Stimulated activated naive B cell treated with anti-CD40 and anti-IgM and Interleukin-4, amounts not matched to agents 10 μg/mL and 1 μg/mL and 100 μg/mL, for 72 hours (primary cell): ENCODE data around the gene CFAP20.
"Not testable (repeated sequence)": the region's sequence is repeated elsewhere in the genome, so short reads cannot be mapped to it uniquely, and the experiment has no call there.

Experiments
- ATAC-seq, 2 donors: fragments of 150-1000 bp; cut with Tn5 transposase; replicated peaks; 2 replicates each; pipeline ENCODE4 v1.10.0; 2021; ENCODE audit warnings: moderate library complexity in 1 of 2
- DNase-seq: peaks from one replicate; pipeline ENCODE4 v3.0.0; 2021
- H3K27ac Mint-ChIP-seq: one replicate; pipeline ENCODE4 v1.8.0; 2022; ENCODE audit warnings: mild to moderate bottlenecking, mixed read lengths
- H3K27me3 Mint-ChIP-seq, 2 donors: one replicate each; pipeline ENCODE4 v1.8.0; 2022; ENCODE audit warnings: mixed read lengths in 2 of 2
- H3K36me3 Mint-ChIP-seq, 2 donors: one replicate each; pipeline ENCODE4 v1.8.0; 2022; ENCODE audit warnings: mixed read lengths in 2 of 2, mild to moderate bottlenecking in 1 of 2
- H3K4me1 Mint-ChIP-seq, 2 donors: one replicate each; pipeline ENCODE4 v1.8.0; 2022; ENCODE audit warnings: mixed read lengths in 2 of 2, mild to moderate bottlenecking in 1 of 2
- H3K4me3 Mint-ChIP-seq, 2 donors: one replicate each; pipeline ENCODE4 v1.8.0; 2022; ENCODE audit warnings: mild to moderate bottlenecking in 2 of 2, mixed read lengths in 2 of 2, moderate library complexity in 1 of 2
- H3K9me3 Mint-ChIP-seq, 2 donors: one replicate each; pipeline ENCODE4 v1.8.0; 2022; ENCODE audit warnings: mixed read lengths in 2 of 2, mild to moderate bottlenecking in 1 of 2

The CFAP20 gene

GRCh38 chr16:58080657-58081056 is 48.5 kb downstream of the CFAP20 start:
- peaks cover 8 to 12% of the 10 kb centered on the region in 2 donors for H3K27me3 Mint-ChIP-seq
- H3K4me1 Mint-ChIP-seq, H3K27ac Mint-ChIP-seq, H3K36me3 Mint-ChIP-seq, H3K4me3 Mint-ChIP-seq, H3K9me3 Mint-ChIP-seq, ATAC-seq, DNase-seq: not testable (repeated sequence)

- H3K4me3 Mint-ChIP-seq = no peak overlapping the region
- peaks cover 8% of the 10 kb centered on the region in 2 donors for H3K9me3 Mint-ChIP-seq
- H3K27me3 Mint-ChIP-seq = peaks cover 5 to 17% of the 10 kb centered on the region in 2 donors
- DNase-seq (no peak), ATAC-seq (no peak)
- H3K4me1 Mint-ChIP-seq = no peaks in the 10 kb centered on the region
- peaks cover 1 to 7% of the 10 kb centered on the region in 2 donors for H3K36me3 Mint-ChIP-seq
- no peak overlapping the region for H3K27ac Mint-ChIP-seq
These were observed 51.4 kb downstream of the CFAP20 start for GRCh38 chr16:58077796-58078195.

- Mint-ChIP-seq H3K27me3 (peaks cover 5 to 13% of the 10 kb centered on the region in 2 donors), H3K4me1 (no peaks in the 10 kb centered on the region), H3K36me3 (peaks cover 1 to 7% of the 10 kb centered on the region in 2 donors), H3K27ac (no peak overlapping the region), H3K9me3 (peaks cover 8 to 10% of the 10 kb centered on the region in 2 donors), H3K4me3 (no peak overlapping the region)
- DNase-seq (no peak), ATAC-seq (no peak)
These were observed 52.7 kb downstream of the CFAP20 start for GRCh38 chr16:58076514-58076913.

GRCh38 chr16:58074657-58075056 is 54.5 kb downstream of the CFAP20 start:
- ATAC-seq = no peak
- no peak overlapping the region for H3K4me3 Mint-ChIP-seq
- peaks cover 5 to 13% of the 10 kb centered on the region in 2 donors for H3K27me3 Mint-ChIP-seq
- no peak for DNase-seq
- H3K27ac Mint-ChIP-seq = no peak overlapping the region
- H3K4me1 Mint-ChIP-seq = no peaks in the 10 kb centered on the region
- peaks cover 8 to 10% of the 10 kb centered on the region in 2 donors for H3K9me3 Mint-ChIP-seq
- H3K36me3 Mint-ChIP-seq = peaks cover 1 to 7% of the 10 kb centered on the region in 2 donors

GRCh38 chr16:58073086-58073485 is 56.1 kb downstream of the CFAP20 start:
- not testable (repeated sequence) for DNase-seq, ATAC-seq, H3K36me3 Mint-ChIP-seq, H3K4me1 Mint-ChIP-seq, H3K4me3 Mint-ChIP-seq, H3K27ac Mint-ChIP-seq, H3K9me3 Mint-ChIP-seq
- peaks cover 5 to 13% of the 10 kb centered on the region in 2 donors for H3K27me3 Mint-ChIP-seq

- H3K36me3 Mint-ChIP-seq, H3K9me3 Mint-ChIP-seq, H3K4me1 Mint-ChIP-seq, H3K27ac Mint-ChIP-seq, H3K27me3 Mint-ChIP-seq, H3K4me3 Mint-ChIP-seq, DNase-seq, ATAC-seq: not testable (repeated sequence)
These were observed 57.0 kb downstream of the CFAP20 start for GRCh38 chr16:58072134-58072533.

- peaks cover 0 to 2% of the 10 kb centered on the region in 2 donors for H3K36me3 Mint-ChIP-seq
- H3K4me3 Mint-ChIP-seq = no peak overlapping the region
- DNase-seq (no peak), ATAC-seq (no peak)
- H3K9me3 Mint-ChIP-seq = peaks cover 0 to 4% of the 10 kb centered on the region in 2 donors
- H3K27me3 Mint-ChIP-seq = peaks cover 4 to 5% of the 10 kb centered on the region in 2 donors
- no peaks in the 10 kb centered on the region for H3K4me1 Mint-ChIP-seq
- no peak overlapping the region for H3K27ac Mint-ChIP-seq
These were observed 58.6 kb downstream of the CFAP20 start for GRCh38 chr16:58070585-58070984.
